ENCODE data around the gene AJUBA. TPM values are rescaled to one million over a fixed set of nuclear protein-coding genes. Genes with fewer than 3 reads are reported as not detected.
"Not testable (repeated sequence)": the region's sequence is repeated elsewhere in the genome, so short reads cannot be mapped to it uniquely, and the experiment has no call there.

Gene AJUBA
- total and polyA plus RNA-seq, 9 donors, result 30.5 to 48.6 (median 40.7) TPM

DNA sequence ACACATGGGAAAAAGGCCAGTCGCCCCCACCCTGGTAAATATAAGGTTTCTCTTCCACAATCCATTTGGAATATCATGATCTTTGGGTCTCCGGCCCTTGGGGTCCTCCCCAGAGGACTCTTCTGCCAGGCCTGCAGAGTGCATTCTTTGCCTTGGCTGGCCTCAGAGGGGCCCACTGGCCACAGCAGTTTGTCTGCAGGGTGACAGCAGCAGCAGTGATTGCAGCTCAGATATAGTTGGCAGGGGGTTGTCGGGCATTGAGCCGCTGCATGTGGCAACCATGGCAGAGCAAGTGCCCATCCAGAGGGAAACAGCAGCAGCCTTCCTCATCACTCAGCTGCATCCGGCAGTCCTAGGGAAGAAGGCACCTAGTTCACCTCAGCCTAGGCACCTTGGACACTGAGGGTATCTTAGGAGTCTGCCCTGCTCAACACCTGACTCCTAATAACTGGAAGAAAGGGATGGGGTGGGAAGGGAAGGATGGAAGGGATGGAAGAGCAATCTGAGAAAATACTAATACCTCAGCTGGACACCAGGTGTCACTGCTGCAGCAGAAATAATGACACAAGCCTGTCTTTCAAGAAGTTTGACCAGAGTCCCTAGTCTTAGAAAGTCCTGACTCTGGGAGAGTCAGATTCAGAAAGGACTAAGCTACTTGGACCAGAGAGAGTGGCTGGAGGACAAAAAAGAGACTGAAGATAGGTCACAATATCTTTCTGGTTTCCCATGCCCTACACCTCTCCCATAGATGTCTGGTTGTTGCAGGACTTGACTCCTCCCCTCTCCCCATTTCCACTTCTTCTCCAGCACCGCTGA lies 8.9 kb downstream of the AJUBA start:
- WGBS (ENCODE audit: insufficient coverage), result 92% methylated on average over 2 of the region's 6 CpGs
- peaks cover 55% of the 10 kb centered on the region for H3K36me3 ChIP-seq (ENCODE audit: control insufficient read depth, insufficient read depth, low read length)
- peaks cover 30% of the 10 kb centered on the region for H3K4me1 ChIP-seq (ENCODE audit: control insufficient read depth, insufficient read depth, low read length)
- no peak overlapping the region for H3K27ac ChIP-seq (ENCODE audit: low read length)
- H3K9me3 ChIP-seq (replicated peaks; ENCODE audit: control insufficient read depth, low read depth, low read length), result no peaks in the 10 kb centered on the region
- no peak overlapping the region for H3K4me3 ChIP-seq (ENCODE audit: low read length)
- peak; percentile 78 for DNase-seq
- no peaks in the 10 kb centered on the region for H3K27me3 ChIP-seq (ENCODE audit: control insufficient read depth, insufficient read depth, low read length)

DNA sequence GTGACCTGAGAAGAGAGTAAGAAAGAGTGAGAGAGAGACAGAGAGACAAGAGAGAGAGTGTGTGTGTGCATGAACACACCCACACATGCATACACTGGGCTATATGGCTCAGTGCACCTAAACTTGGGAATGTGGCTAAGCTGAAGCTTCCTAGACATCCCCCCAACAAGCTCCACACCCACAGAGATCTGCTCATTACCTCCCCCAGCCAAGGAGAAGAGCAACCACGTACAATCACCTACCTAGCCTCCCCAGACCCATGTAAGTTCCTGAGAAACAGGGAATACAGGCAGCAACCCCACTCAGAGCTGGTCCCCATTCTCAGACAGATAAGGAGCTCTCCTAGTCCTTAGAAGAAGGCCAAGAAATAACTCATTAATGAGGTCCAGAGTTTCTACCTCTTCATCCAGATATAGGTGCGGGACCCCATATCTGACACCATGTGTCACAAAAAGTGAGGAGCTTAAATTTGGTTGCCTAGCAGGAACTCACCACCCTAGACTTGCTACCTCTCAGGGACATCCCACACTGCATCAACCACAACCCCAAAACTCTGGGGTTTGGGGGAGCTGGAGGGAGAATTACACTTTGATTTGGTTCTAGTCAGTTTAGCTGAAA lies 9.9 kb downstream of the AJUBA start:
- Histone ChIP-seq H3K4me3 (ENCODE audit: low read length) (no peak overlapping the region), H3K9me3 (replicated peaks; ENCODE audit: control insufficient read depth, low read depth, low read length) (no peaks in the 10 kb centered on the region), H3K36me3 (ENCODE audit: control insufficient read depth, insufficient read depth, low read length) (peaks cover 56% of the 10 kb centered on the region), H3K27ac (ENCODE audit: low read length) (no peak overlapping the region), H3K4me1 (ENCODE audit: control insufficient read depth, insufficient read depth, low read length) (peaks cover 20% of the 10 kb centered on the region), H3K27me3 (ENCODE audit: control insufficient read depth, insufficient read depth, low read length) (no peaks in the 10 kb centered on the region)
- no CpG with 5 or more reads among the region's 2 CpGs for WGBS (ENCODE audit: insufficient coverage)
- no peak for DNase-seq

DNA sequence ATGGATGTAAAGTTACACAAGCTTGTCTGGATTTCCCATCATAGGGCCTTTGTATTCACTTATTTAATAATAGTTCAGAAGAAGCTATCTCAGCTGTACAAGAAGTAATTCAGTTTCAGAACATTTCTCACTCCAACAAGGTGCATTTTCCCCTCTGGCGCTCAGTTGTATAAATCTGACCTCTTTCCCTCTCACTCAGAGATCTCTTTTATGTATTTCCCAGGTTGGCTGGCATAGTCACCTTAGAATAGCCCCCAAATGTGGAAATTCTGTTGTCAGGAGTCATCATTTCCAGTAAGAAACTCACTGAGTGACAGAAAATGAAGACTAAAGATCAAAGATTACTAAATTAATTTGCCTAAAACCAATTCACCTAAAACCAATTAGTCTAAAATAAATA lies 11.2 kb downstream of the AJUBA start:
- peaks cover 7% of the 10 kb centered on the region for H3K4me1 ChIP-seq (ENCODE audit: control insufficient read depth, insufficient read depth, low read length)
- WGBS (ENCODE audit: insufficient coverage), result no CpG with 5 or more reads among the region's 1 CpG
- H3K27ac ChIP-seq (ENCODE audit: low read length), result no peak overlapping the region
- no peak for DNase-seq
- peaks cover 44% of the 10 kb centered on the region for H3K36me3 ChIP-seq (ENCODE audit: control insufficient read depth, insufficient read depth, low read length)
- no peaks in the 10 kb centered on the region for H3K9me3 ChIP-seq (replicated peaks; ENCODE audit: control insufficient read depth, low read depth, low read length)
- H3K27me3 ChIP-seq (ENCODE audit: control insufficient read depth, insufficient read depth, low read length), result no peaks in the 10 kb centered on the region
- H3K4me3 ChIP-seq (ENCODE audit: low read length), result no peak overlapping the region

DNA sequence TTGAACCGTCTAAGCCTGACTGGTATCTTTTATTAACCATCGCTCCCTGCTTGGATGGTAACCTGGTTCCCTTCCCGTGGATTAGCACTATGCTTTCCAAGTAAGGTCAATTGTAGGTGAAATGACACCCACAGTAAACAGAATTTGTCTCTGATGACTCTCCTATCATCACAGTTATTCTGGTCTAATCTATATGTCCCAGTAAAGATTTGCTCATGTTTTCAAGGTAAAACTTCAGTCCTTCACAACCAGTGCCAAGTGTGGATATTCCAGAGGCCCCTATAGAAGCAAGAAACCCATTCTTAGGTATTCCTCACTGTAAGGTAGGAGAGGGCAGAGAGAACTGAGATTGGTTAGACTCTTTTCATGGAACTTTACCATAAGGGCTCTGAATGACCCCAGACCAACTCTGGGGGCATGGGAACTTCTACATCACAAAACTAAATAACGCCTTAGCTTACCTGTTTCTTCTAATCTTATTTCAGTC lies 15.5 kb downstream of the AJUBA start:
- Histone ChIP-seq H3K36me3 (ENCODE audit: control insufficient read depth, insufficient read depth, low read length) (peaks cover 9% of the 10 kb centered on the region), H3K27ac (ENCODE audit: low read length) (no peak overlapping the region), H3K4me1 (ENCODE audit: control insufficient read depth, insufficient read depth, low read length) (no peaks in the 10 kb centered on the region), H3K27me3 (ENCODE audit: control insufficient read depth, insufficient read depth, low read length) (no peaks in the 10 kb centered on the region), H3K9me3 (replicated peaks; ENCODE audit: control insufficient read depth, low read depth, low read length) (no peaks in the 10 kb centered on the region), H3K4me3 (ENCODE audit: low read length) (no peak overlapping the region)
- DNase-seq, result no peak
- WGBS (ENCODE audit: insufficient coverage), result 80% methylated on average over 1 of the region's 4 CpGs

DNA sequence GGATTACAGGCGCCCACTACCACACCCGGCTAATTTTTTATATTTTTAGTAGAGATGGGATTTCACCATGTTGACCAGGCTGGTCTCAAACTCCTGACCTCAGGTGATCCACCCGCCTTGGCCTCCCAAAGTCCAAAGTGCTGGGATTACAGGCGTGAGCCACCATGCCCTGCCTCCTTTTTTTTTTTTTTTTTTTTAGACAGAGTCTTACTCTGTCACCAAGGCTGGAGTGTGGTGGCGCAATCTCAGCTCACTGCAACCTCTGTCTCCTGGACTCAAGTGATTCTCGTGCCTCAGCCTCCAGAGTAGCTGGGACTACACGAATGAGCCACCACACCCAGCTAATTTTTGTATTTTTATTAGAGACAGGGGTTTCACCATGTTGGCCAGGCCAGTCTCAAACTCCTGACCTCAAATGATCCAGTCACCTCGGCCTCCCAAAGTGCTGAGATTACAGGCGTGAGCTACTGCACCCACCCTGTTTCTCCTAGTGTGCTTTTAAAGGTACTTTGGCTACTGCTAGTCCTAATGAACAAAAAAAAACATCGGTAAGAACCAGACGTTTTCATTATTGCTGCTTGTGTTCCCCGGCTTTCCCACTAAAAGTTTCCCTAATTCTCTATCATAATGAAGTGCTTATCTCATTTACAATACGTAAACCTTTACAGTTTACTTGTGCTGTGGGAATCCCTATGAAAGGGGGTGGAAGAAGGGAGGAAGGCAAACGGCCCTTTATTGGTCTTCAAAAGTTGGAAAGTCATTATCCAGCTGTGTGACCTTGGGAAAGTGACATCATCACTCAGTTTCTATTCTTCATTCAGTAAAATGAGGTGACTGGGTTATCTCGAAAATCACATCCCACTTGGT lies 16.2 kb downstream of the AJUBA start:
- not testable (repeated sequence) for H3K27ac ChIP-seq (ENCODE audit: low read length); DNase-seq; H3K36me3 ChIP-seq (ENCODE audit: control insufficient read depth, insufficient read depth, low read length); H3K4me1 ChIP-seq (ENCODE audit: control insufficient read depth, insufficient read depth, low read length); H3K4me3 ChIP-seq (ENCODE audit: low read length); H3K27me3 ChIP-seq (ENCODE audit: control insufficient read depth, insufficient read depth, low read length); H3K9me3 ChIP-seq (replicated peaks; ENCODE audit: control insufficient read depth, low read depth, low read length)
- WGBS (ENCODE audit: insufficient coverage), result 52% methylated on average over 3 of the region's 15 CpGs

DNA sequence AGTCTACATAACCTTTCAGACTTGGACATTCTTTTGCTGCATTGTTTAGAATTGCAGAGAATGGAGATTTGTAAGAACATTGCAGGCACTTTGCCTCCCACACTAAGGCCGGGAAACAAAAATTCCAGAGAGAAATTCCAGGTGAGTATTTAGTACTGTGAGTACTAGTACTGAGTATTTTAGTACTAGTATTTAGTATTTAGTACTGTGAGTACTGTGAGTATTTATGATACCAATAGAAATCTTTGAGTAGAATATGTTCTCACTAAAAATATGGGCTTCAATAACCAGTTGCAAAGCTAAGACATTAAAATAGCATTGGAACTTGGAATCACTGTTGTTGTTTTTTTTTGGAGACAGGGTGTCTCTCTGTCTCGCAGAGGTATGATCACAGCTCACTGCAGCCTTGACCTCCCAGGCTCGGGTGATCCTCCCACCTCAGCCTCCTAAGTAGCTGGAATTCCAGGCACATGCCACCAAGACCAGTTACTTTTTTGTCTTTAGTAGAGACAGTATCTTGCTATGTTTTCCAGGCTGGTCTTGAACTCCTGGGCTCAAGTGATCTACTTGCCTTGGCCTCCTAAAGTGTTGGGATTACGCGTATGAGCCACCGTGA lies 20.2 kb downstream of the AJUBA start:
- no peak overlapping the region for H3K27ac ChIP-seq (ENCODE audit: low read length)
- H3K4me3 ChIP-seq (ENCODE audit: low read length), result no peak overlapping the region
- H3K27me3 ChIP-seq (ENCODE audit: control insufficient read depth, insufficient read depth, low read length), result no peaks in the 10 kb centered on the region
- no CpG with 5 or more reads among the region's 6 CpGs for WGBS (ENCODE audit: insufficient coverage)
- no peaks in the 10 kb centered on the region for H3K9me3 ChIP-seq (replicated peaks; ENCODE audit: control insufficient read depth, low read depth, low read length)
- H3K36me3 ChIP-seq (ENCODE audit: control insufficient read depth, insufficient read depth, low read length), result no peaks in the 10 kb centered on the region
- H3K4me1 ChIP-seq (ENCODE audit: control insufficient read depth, insufficient read depth, low read length), result peaks cover 3% of the 10 kb centered on the region
- DNase-seq, result no peak

DNA sequence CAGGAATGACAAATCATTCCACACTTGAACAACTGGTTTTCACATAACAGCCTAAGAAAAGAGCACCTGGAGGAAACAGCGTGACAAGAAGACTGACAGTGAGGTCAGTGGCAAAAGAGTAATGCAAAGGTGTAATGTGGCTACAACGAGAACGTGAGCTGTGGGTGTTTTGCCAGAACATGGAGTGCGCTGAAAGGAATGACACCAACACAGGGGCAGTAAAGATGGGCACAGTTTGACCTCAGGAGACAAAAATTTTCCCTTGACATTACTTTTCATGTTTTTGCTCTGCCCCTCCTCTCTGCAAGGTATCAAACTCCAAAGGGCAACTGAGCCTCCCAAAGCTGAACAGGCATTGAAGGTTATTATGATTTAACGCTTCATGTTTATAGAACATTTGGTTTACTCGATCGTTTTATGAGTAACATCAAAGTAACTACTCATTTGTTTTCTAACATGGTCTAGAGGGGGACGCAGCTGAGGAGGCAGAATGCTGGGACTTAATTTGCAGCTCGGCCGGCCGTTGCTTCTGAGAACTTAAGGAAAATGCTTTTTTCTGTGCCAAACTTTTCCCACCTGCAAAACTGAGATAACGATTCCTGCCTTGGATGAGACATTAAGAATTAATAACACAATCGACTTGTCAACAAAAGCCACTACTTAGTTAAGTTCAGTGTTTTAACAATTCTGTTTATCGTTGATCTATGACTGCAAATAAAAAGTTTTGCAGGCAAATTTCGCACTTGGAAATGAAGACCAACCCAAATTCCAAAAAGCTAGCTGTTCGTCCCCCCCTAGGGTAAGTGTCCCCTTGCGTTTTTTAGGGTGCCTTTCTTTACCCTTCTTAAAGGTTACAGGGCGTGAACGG lies 26.4 kb downstream of the AJUBA start:
- no peaks in the 10 kb centered on the region for H3K9me3 ChIP-seq (replicated peaks; ENCODE audit: control insufficient read depth, low read depth, low read length)
- 8% methylated on average over 9 of the region's 19 CpGs for WGBS (ENCODE audit: insufficient coverage)
- peak overlapping the region; percentile 98 for H3K27ac ChIP-seq (ENCODE audit: low read length)
- no peak for DNase-seq
- H3K4me3 ChIP-seq (ENCODE audit: low read length), result peak overlapping the region; percentile 91
- no peaks in the 10 kb centered on the region for H3K27me3 ChIP-seq (ENCODE audit: control insufficient read depth, insufficient read depth, low read length)
- H3K36me3 ChIP-seq (ENCODE audit: control insufficient read depth, insufficient read depth, low read length), result peaks cover 17% of the 10 kb centered on the region
- H3K4me1 ChIP-seq (ENCODE audit: control insufficient read depth, insufficient read depth, low read length), result peaks cover 9% of the 10 kb centered on the region

DNA sequence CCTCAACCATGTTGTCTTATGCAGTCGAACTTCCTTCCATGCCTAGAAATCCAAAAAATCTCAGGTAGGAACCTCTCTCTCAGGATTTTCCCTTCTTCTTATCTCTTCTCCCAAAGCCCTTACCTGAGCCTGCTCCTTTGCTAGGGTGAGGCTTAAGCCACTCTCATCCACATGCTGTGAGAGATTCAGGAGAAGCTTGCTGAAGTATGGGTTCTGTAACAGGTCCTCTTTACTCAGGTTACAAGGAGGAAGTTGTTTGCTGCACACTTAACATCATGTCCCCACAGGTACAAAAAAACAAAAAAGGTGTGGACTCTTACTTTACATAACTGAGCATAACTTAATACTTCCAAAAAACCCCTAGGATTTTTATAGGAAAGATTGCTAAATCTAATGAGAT lies 29.9 kb downstream of the AJUBA start:
- no peak overlapping the region for H3K27ac ChIP-seq (ENCODE audit: low read length)
- no peaks in the 10 kb centered on the region for H3K27me3 ChIP-seq (ENCODE audit: control insufficient read depth, insufficient read depth, low read length)
- H3K9me3 ChIP-seq (replicated peaks; ENCODE audit: control insufficient read depth, low read depth, low read length), result no peaks in the 10 kb centered on the region
- H3K4me1 ChIP-seq (ENCODE audit: control insufficient read depth, insufficient read depth, low read length), result peaks cover 5% of the 10 kb centered on the region
- no peak overlapping the region for H3K4me3 ChIP-seq (ENCODE audit: low read length)
- peaks cover 40% of the 10 kb centered on the region for H3K36me3 ChIP-seq (ENCODE audit: control insufficient read depth, insufficient read depth, low read length)
- 100% methylated on average over 1 of the region's 1 CpG for WGBS (ENCODE audit: insufficient coverage)
- no peak for DNase-seq

DNA sequence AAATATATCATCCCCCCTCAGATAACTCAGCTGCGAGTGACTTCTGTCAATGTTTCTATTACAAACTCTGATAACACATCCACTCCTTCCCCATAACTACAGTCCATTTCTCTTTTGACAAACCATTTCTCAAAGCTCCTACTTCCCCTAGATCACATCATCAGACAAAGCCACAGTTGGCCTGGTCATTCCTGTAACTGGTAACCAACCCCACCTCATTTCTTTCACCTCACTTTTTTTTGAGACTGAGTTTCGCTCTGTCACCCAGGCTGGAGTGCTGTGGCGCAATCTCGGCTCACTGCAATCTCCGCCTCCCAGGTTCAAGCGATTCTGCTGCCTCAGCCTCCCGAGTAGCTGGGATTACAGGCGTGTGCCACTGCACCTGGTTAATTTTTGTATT lies 30.6 kb downstream of the AJUBA start:
- H3K27me3 ChIP-seq (ENCODE audit: control insufficient read depth, insufficient read depth, low read length); H3K9me3 ChIP-seq (replicated peaks; ENCODE audit: control insufficient read depth, low read depth, low read length); DNase-seq; H3K4me3 ChIP-seq (ENCODE audit: low read length); H3K4me1 ChIP-seq (ENCODE audit: control insufficient read depth, insufficient read depth, low read length); H3K27ac ChIP-seq (ENCODE audit: low read length): not testable (repeated sequence)
- peaks cover 46% of the 10 kb centered on the region for H3K36me3 ChIP-seq (ENCODE audit: control insufficient read depth, insufficient read depth, low read length)
- WGBS (ENCODE audit: insufficient coverage), result 89% methylated on average over 8 of the region's 8 CpGs
